GM12872 (cell line): Measurements from ENCODE around the gene RPL9.

Experiments
- TF ChIP-seq, protein P1 (sequence below): IDR thresholded peaks from 3 replicates; pipeline ENCODE4 v1.5.1; 2011; ENCODE audit warnings: low read depth, mild to moderate bottlenecking, low read length, moderate library complexity; ENCODE audit not compliant: insufficient read depth

RPL9 gene

DNA sequence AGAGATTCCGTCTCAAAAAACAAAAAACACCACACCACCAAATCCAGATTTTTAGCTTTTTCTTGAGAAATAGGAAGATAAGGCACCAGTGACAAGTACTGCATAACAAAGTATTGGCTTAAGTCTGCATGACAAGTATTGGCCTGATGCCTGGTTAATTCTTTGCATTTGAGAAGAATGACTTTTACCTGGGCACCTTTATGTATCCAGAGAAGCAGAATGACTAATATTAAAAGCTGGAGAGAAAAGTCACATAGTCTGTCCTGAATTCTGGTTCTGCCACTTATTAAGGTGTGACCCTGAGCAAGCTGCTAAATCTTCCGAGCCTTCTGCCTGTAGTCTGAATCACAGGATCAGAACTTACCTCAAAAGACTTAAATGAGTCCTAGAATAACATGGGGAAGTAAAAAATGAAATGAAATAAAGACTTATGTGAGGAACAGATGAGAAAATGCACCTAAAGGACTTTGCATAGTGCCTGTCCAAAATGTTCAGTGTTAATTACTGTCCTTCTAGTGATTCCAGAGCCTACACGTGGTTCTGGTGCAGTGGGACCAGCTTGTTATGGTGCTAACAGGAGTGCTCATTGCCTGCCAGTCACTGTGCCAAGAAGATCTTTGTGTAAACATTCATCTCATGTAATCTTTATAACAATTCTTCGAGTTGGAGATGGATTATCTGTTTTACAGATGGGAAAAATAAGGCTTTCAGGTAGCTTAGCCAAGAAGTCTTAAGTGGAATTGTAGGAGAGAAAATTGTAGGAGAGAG lies 36.9 kb upstream of the RPL9 start:
- TF ChIP-seq, protein P1, sequence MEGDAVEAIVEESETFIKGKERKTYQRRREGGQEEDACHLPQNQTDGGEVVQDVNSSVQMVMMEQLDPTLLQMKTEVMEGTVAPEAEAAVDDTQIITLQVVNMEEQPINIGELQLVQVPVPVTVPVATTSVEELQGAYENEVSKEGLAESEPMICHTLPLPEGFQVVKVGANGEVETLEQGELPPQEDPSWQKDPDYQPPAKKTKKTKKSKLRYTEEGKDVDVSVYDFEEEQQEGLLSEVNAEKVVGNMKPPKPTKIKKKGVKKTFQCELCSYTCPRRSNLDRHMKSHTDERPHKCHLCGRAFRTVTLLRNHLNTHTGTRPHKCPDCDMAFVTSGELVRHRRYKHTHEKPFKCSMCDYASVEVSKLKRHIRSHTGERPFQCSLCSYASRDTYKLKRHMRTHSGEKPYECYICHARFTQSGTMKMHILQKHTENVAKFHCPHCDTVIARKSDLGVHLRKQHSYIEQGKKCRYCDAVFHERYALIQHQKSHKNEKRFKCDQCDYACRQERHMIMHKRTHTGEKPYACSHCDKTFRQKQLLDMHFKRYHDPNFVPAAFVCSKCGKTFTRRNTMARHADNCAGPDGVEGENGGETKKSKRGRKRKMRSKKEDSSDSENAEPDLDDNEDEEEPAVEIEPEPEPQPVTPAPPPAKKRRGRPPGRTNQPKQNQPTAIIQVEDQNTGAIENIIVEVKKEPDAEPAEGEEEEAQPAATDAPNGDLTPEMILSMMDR, result no peak

DNA sequence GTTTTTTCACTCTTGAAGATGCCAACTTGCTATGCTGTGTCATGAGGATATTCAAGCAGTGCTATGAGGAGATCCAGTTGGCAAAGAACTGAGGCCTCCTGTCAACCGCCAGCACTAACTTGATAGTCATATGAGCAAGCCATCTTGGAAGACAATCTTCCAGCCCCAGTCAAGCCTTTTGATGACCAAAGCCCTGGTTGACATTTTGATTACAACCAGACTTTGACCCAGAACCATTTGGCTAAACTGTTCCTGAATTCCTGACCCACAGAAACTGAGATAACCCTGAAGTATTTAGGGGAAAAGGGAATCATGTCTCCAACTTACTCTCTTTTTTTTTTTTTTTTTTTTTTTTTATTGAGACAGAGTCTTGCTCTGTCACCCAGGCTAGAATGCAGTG lies 35.6 kb upstream of the RPL9 start:
- TF ChIP-seq, protein P1, result no peak

DNA sequence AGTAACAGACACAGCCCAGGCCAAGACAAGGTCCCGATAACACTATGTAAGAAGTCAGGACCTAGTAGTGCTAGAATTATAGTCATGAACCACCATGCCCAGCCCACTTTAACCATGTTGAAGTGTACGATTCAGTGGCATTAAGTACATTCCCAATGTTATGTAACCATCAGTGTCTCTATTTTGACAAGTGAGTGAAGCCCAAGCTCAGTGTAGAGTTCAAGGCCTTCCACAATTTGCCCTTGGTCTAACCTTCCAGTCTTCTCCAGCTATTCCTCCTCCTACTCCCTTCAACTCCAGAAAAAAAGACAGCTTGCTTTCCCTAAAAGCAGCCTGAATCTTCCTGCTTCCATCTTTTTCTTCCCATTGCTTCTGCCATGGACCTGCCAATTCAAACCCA lies 31.6 kb upstream of the RPL9 start:
- TF ChIP-seq, protein P1, result no peak

DNA sequence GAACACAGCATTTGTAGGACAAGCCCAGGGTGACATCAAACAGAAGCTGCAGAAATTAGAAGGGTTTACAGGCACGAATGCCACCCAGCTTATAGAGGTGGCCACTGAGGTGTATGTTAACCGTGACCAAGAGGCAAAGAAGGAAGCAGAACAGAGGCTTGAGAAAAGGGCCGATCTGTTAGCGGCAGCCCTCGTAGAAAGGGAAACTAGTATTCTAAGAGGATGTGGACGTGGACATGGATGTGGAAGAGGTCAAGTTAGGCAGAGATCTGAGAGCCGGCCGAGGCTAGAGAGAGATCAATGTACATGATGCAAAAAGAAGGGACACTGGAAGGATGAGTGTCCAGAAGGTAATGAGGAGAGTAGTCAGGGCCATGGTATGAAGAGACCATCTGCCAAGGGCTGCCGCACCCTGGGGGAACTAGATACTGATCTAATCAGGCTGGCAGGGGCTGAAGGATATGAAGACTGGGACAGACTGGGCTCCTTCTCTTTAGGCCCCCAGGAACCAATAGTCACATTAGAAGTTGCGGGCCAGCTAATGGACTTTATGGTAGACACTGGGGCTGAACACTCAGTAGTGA lies 27.6 kb upstream of the RPL9 start:
- TF ChIP-seq, protein P1, result no peak

DNA sequence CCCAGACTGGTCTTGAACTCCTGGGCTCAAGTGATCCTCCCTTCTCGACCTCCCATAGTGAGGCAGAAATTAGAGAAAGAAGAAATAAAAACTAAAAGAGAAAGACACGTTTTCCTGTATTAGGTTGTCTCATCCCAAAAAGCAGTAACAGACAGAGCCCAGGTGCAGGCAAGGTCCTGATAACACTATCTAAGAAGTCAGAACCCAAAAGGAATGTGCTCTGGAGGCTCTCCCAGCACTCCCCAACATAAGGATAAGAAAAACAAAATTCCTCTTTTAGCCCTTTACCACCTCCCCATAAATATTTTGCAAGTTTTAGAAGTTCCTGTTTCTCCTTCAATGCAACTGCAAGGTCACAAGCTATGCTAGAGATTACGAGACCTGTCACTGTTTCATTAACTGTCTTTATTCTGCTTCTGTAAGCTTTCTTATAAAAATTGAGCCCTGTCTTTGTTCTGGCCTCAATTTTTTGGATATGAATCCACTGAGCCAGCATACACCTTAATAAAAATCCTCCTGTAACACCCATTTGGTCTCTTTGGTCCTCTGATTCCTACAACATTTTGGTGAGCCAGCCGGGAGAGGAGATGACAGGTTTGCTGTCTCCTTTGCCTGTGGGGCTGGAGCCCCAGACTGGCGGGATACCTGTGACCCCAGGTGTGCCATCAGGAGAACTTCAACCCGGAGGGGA lies 26.0 kb upstream of the RPL9 start:
- TF ChIP-seq, protein P1, result no peak

DNA sequence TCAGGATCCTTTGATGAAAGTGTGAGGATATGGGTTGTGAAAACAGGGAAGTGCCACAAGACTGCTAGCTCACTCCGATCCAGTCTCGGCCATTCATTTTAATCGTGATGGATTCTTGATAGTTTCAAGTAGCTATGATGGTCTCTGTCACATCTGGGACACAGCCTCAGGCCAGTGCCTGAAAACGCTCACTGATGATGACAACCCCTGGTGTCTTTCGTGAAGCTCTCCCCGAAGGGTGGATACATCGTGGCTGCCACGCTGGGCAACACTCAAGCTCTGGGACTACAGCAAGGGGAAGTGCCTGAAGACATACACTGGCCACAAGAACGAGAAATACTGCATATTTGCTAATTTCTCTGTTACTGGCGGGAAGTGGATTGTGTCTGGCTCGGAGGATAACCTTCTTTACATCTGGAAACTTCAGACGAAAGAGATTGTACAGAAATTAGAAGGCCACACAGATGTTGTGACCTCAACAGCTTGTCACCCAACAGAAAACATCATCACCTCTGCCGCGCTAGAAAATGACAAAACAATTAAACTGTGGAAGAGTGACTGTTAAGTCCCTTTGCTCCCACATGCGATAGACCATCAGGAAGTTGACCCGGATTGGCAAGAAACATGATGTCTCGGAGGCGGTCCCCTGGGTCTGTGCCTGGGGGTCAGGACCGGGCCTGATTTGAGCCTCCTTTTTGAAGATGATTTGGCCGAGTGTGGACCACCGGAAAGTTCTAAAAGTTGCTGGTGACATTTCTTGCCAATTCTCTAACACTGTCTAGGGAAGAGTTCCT lies 22.4 kb upstream of the RPL9 start:
- TF ChIP-seq, protein P1, result no peak

DNA sequence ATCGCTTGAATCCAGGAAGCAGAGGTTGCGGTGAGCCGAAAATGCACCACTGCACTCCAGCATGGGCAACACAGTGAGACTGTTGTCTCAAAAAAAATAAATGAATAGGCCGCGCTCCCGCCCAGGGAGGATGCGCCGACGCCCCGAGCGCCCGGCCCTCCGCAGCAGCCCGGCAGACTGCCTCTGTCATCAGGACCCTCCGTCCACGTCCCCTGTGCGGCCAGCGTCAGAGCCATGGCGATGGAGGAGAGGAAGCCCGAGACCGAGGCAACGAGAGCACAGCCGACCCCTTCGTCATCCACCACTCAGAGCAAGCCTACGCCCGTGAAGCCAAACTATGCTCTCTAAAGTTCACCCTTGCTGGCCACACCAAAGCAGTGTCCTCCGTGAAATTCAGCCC lies 21.5 kb upstream of the RPL9 start:
- TF ChIP-seq, protein P1, result no peak
